ENCODE measurements around the gene CTBP2.

Gene CTBP2

DNA sequence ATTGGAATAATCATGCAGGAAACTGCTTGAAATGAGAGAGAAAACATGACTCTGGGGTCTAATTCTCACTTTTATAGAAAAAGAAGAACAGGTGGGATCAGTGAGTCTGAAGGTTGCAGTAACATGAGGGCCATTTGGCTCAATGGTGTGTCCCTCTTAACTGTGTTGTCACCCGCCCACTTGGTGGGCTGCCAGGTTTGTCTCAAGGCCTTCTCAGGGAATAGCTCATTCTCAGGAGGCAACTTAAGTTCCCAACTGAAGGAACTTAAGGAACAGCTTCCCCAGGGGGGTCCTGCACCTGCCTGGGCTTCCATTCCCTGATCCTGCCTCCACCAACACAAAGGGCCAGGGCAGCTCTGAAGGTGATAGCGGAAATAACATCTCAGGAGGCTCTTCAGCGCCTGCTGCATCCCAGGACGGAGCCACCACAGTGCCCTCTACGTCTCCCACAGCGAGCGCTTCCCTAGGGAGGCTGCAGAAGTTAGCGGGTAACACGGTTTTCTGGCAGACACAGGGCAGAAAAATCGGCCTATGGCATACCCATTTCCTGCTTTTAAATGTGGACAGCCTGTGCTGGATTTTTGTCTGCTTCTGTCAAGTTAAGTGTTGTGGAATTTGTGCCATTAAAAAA is 129.7 kb downstream of the CTBP2 start:
- Histone ChIP-seq H4K20me1 (ENCODE audit: control insufficient read depth, insufficient read depth, low read depth, low read length) (no peaks in the 10 kb centered on the region), H3K9me3 (ENCODE audit: control insufficient read depth, insufficient read depth, low read length) (no peaks in the 10 kb centered on the region), H3K36me3 (ENCODE audit: control insufficient read depth, low read length) (no peaks in the 10 kb centered on the region), H3F3A (ENCODE audit: control insufficient read depth, insufficient read depth) (no peaks in the 10 kb centered on the region), H3K27ac (ENCODE audit: low read depth, low read length) (no peak overlapping the region), H3K27me3 (ENCODE audit: control insufficient read depth, low read length) (no peaks in the 10 kb centered on the region), H3K79me2 (ENCODE audit: control insufficient read depth, low read length) (no peaks in the 10 kb centered on the region), H3K4me3 (ENCODE audit: low read length) (no peak overlapping the region), H3K4me2 (ENCODE audit: low read length) (no peak overlapping the region), H3K4me1 (ENCODE audit: control insufficient read depth, low read length) (peaks cover 11% of the 10 kb centered on the region), H3K9me2 (replicated peaks; ENCODE audit: control insufficient read depth, low read length) (no peaks in the 10 kb centered on the region)
- TF ChIP-seq, protein P1, sequence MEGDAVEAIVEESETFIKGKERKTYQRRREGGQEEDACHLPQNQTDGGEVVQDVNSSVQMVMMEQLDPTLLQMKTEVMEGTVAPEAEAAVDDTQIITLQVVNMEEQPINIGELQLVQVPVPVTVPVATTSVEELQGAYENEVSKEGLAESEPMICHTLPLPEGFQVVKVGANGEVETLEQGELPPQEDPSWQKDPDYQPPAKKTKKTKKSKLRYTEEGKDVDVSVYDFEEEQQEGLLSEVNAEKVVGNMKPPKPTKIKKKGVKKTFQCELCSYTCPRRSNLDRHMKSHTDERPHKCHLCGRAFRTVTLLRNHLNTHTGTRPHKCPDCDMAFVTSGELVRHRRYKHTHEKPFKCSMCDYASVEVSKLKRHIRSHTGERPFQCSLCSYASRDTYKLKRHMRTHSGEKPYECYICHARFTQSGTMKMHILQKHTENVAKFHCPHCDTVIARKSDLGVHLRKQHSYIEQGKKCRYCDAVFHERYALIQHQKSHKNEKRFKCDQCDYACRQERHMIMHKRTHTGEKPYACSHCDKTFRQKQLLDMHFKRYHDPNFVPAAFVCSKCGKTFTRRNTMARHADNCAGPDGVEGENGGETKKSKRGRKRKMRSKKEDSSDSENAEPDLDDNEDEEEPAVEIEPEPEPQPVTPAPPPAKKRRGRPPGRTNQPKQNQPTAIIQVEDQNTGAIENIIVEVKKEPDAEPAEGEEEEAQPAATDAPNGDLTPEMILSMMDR (IDR thresholded peaks at IDR 0.05; ENCODE audit: low read depth, low read length, poor library complexity, severe bottlenecking) = no peak
- no peak for TF ChIP-seq EZH2phosphoT487 (IDR thresholded peaks at IDR 0.05; ENCODE audit: borderline replicate concordance, low read length)

DNA sequence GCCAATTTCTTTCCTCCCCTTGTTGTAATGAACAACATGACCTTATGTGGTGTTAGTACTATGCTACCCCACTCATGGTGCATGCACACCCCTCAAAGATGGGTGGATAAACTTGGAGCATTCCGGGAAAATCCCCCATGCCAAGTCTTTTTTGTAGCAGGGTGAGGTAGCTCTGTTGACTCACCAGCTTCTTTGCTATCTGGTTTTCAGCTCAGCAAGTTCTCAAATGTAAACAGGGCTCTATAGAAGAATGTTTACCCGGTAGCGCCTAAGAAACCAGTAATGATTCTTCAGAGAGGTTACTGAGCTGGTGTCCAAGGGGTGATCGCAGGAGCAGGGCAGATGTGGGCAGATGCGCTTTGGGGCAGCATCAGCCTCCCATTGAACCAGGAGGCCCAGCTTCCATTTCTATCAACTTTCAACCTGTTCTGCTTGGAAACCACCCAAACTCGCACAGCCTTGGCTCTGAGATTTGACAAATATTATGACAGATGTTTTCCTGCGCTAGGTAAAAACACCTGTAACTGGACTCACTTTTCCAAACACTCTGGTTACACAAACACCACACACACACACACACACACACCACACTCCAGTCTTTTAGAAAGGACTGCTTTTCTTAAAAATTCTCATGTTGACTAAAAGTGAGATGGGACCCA is 130.7 kb downstream of the CTBP2 start:
- H3K27me3 ChIP-seq (ENCODE audit: control insufficient read depth, low read length) = no peaks in the 10 kb centered on the region
- peaks cover 20% of the 10 kb centered on the region for H3K4me1 ChIP-seq (ENCODE audit: control insufficient read depth, low read length)
- no peak overlapping the region for H3K4me3 ChIP-seq (ENCODE audit: low read length)
- H3K27ac ChIP-seq (ENCODE audit: low read depth, low read length) = no peak overlapping the region
- H3K79me2 ChIP-seq (ENCODE audit: control insufficient read depth, low read length) = no peaks in the 10 kb centered on the region
- TF ChIP-seq, protein P1 (IDR thresholded peaks at IDR 0.05; ENCODE audit: low read depth, low read length, poor library complexity, severe bottlenecking) = no peak
- TF ChIP-seq EZH2phosphoT487 (IDR thresholded peaks at IDR 0.05; ENCODE audit: borderline replicate concordance, low read length) = no peak
- H3K9me3 ChIP-seq (ENCODE audit: control insufficient read depth, insufficient read depth, low read length) = no peaks in the 10 kb centered on the region
- H3K36me3 ChIP-seq (ENCODE audit: control insufficient read depth, low read length) = no peaks in the 10 kb centered on the region
- H3F3A ChIP-seq (ENCODE audit: control insufficient read depth, insufficient read depth) = peaks cover 5% of the 10 kb centered on the region; the same call in 1 of the 2 replicates
- H3K9me2 ChIP-seq (replicated peaks; ENCODE audit: control insufficient read depth, low read length) = no peaks in the 10 kb centered on the region
- H4K20me1 ChIP-seq (ENCODE audit: control insufficient read depth, insufficient read depth, low read depth, low read length) = no peaks in the 10 kb centered on the region
- no peak overlapping the region for H3K4me2 ChIP-seq (ENCODE audit: low read length)

DNA sequence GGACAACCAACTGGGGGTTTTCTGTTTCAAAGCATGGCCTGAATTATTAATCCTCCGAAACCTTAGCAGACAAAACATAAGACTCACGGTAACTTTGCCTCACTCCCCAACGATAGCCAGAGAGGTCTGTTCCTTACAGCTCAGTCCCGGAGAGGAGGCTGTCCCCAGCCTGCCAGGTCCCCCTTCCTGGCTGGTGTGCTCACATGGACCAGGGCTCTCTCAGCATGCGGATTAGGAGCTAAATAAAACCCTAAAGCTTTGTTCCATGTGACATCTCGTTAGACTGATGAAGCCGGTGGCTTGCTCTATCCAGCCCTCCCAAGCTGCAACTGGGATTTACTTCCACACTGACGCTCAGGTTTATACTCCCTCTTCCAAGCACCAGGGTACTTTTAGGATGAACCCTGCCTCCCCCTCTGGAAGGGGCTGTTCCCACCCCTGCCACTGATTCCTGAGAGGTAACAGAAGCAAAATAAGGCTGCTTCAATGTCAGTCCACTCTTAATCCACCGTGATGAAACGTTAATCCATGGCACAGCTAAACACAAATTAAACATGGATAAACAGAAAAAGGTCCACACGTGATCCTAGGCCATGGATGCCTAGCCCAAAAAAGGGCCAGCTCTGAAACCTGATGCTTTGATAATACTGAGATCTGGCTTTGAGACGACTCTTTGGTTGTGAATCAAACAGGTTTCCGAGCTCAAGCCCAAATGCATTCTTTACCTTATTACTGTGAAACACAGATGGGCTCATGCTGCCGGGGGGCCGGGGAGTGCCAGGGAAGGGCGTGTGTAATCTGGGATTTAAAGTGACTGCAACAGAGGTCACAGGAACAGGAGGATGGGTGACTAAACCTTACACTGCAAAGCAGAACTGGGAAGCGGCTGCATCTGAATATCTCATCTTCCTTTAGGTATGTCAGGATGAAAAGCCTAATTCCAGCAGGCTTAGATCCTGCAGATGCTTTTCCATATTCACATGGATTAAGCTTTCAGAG is 132.2 kb downstream of the CTBP2 start:
- no peaks in the 10 kb centered on the region for H3K9me2 ChIP-seq (replicated peaks; ENCODE audit: control insufficient read depth, low read length)
- H3K4me1 ChIP-seq (ENCODE audit: control insufficient read depth, low read length) = peaks cover 35% of the 10 kb centered on the region
- H3K79me2 ChIP-seq (ENCODE audit: control insufficient read depth, low read length) = peaks cover 11% of the 10 kb centered on the region
- no peaks in the 10 kb centered on the region for H3K9me3 ChIP-seq (ENCODE audit: control insufficient read depth, insufficient read depth, low read length)
- no peak overlapping the region for H3K27ac ChIP-seq (ENCODE audit: low read depth, low read length)
- H3F3A ChIP-seq (ENCODE audit: control insufficient read depth, insufficient read depth) = peaks cover 6% of the 10 kb centered on the region; the same call in 1 of the 2 replicates
- H4K20me1 ChIP-seq (ENCODE audit: control insufficient read depth, insufficient read depth, low read depth, low read length) = peaks cover 6% of the 10 kb centered on the region
- no peak overlapping the region for H3K4me2 ChIP-seq (ENCODE audit: low read length)
- no peak overlapping the region for H3K4me3 ChIP-seq (ENCODE audit: low read length)
- no peak for TF ChIP-seq EZH2phosphoT487 (IDR thresholded peaks at IDR 0.05; ENCODE audit: borderline replicate concordance, low read length)
- TF ChIP-seq, protein P1 (IDR thresholded peaks at IDR 0.05; ENCODE audit: low read depth, low read length, poor library complexity, severe bottlenecking) = no peak
- H3K27me3 ChIP-seq (ENCODE audit: control insufficient read depth, low read length) = no peaks in the 10 kb centered on the region
- H3K36me3 ChIP-seq (ENCODE audit: control insufficient read depth, low read length) = no peaks in the 10 kb centered on the region
